Kidney epithelial cell (primary cell): ENCODE measurements around the gene LARP7. TPM values are rescaled to one million over a fixed set of nuclear protein-coding genes. Genes with fewer than 3 reads are reported as not detected.

Experiments used
- DNase-seq: peaks from one replicate; pipeline ENCODE4 v3.0.0-alpha.2; 2010; ENCODE audit warnings: low read depth
- H3K27me3 ChIP-seq: 2 replicates; pipeline ENCODE4 v1.6.0; 2011; ENCODE audit warnings: low read length; ENCODE audit not compliant: control insufficient read depth, insufficient read depth
- H3K36me3 ChIP-seq: 2 replicates; pipeline ENCODE4 v1.5.1; 2011; ENCODE audit warnings: low read length; ENCODE audit not compliant: control insufficient read depth, insufficient read depth
- H3K4me3 ChIP-seq: 2 replicates; pipeline ENCODE4 v1.5.1; 2011; ENCODE audit warnings: low read depth, mild to moderate bottlenecking, control low read depth, low read length
- CTCF ChIP-seq: IDR thresholded peaks from 2 replicates; pipeline ENCODE4 v1.5.1; 2011; ENCODE audit warnings: mild to moderate bottlenecking, moderate library complexity, low read length, control low read depth, inconsistent platforms; ENCODE audit not compliant: insufficient read depth, poor library complexity, severe bottlenecking
- total RNA-seq: library from RNA; depleted of rRNA; stranded (reverse); fragments of >200 nt; gene quantifications from 2 replicates; pipeline ENCODE4 v1.2.3, GENCODE V29; 2015

LARP7 gene
- total RNA-seq, 1 donor from 2014 or later: 44.4 TPM

GRCh38 chr4:112647785-112648184, 10.8 kb downstream of the LARP7 start:
- TF ChIP-seq CTCF: no peak
- no peaks in the 10 kb centered on the region for H3K27me3 ChIP-seq
- H3K4me3 ChIP-seq: no peak overlapping the region
- H3K36me3 ChIP-seq: no peaks in the 10 kb centered on the region
- DNase-seq: no peak

- Histone ChIP-seq H3K36me3 (no peaks in the 10 kb centered on the region), H3K4me3 (no peak overlapping the region), H3K27me3 (no peaks in the 10 kb centered on the region)
- no peak for TF ChIP-seq CTCF
- no peak for DNase-seq
These were observed 11.5 kb downstream of the LARP7 start for GRCh38 chr4:112648263-112649054.

- Histone ChIP-seq H3K4me3 (no peak overlapping the region), H3K27me3 (no peaks in the 10 kb centered on the region), H3K36me3 (no peaks in the 10 kb centered on the region)
- TF ChIP-seq CTCF: no peak
- DNase-seq: no peak
These were observed 12.1 kb downstream of the LARP7 start for GRCh38 chr4:112649055-112649408.

GRCh38 chr4:112650332-112650731, 13.4 kb downstream of the LARP7 start:
- H3K4me3 ChIP-seq: no peak overlapping the region
- no peaks in the 10 kb centered on the region for H3K27me3 ChIP-seq
- H3K36me3 ChIP-seq: no peaks in the 10 kb centered on the region
- no peak for DNase-seq
- TF ChIP-seq CTCF: no peak

- no peak for DNase-seq
- H3K4me3 ChIP-seq: no peak overlapping the region
- no peaks in the 10 kb centered on the region for H3K27me3 ChIP-seq
- H3K36me3 ChIP-seq: no peaks in the 10 kb centered on the region
- TF ChIP-seq CTCF: no peak
These were observed 14.7 kb downstream of the LARP7 start for GRCh38 chr4:112651641-112652040.

GRCh38 chr4:112652216-112652615, 15.3 kb downstream of the LARP7 start:
- no peaks in the 10 kb centered on the region for H3K36me3 ChIP-seq
- no peak for TF ChIP-seq CTCF
- no peak overlapping the region for H3K4me3 ChIP-seq
- H3K27me3 ChIP-seq: no peaks in the 10 kb centered on the region
- no peak for DNase-seq
